Cerebellar cortex (tissue), 1 donor: ENCODE measurements around the gene SPON1.

Source experiments
- DNase-seq: peaks from one replicate; pipeline ENCODE4 v3.0.0-alpha.2; 2015; ENCODE audit warnings: low spot score

Gene SPON1

GRCh38 chr11:14190992-14191778 is 228.7 kb downstream of the SPON1 start:
- DNase-seq = no peak

GRCh38 chr11:14193644-14194043 is 231.1 kb downstream of the SPON1 start:
- no peak for DNase-seq

- peak; percentile 24 for DNase-seq
Observed at GRCh38 chr11:14202251-14203196, 240.0 kb downstream of the SPON1 start.

GRCh38 chr11:14203321-14203720 is 240.8 kb downstream of the SPON1 start:
- peak; percentile 74 for DNase-seq

- DNase-seq = peak; percentile 13
Observed at GRCh38 chr11:14212986-14213385, 250.5 kb downstream of the SPON1 start.

- no peak for DNase-seq
Observed at GRCh38 chr11:14218728-14219127, 256.2 kb downstream of the SPON1 start.

GRCh38 chr11:14223636-14224288 is 261.2 kb downstream of the SPON1 start:
- no peak for DNase-seq

GRCh38 chr11:14224395-14224794 is 261.9 kb downstream of the SPON1 start:
- no peak for DNase-seq

GRCh38 chr11:14225666-14226065 is 263.1 kb downstream of the SPON1 start:
- DNase-seq = no peak

- DNase-seq = no peak
Observed at GRCh38 chr11:14228356-14228755, 265.8 kb downstream of the SPON1 start.

- no peak for DNase-seq
Observed at GRCh38 chr11:14229472-14229871, 266.9 kb downstream of the SPON1 start.

- DNase-seq = no peak
Observed at GRCh38 chr11:14230407-14230806, 267.9 kb downstream of the SPON1 start.

GRCh38 chr11:14232652-14233051 is 270.1 kb downstream of the SPON1 start:
- no peak for DNase-seq

- DNase-seq = no peak
Observed at GRCh38 chr11:14234446-14234845, 271.9 kb downstream of the SPON1 start.

- DNase-seq = no peak
Observed at GRCh38 chr11:14235701-14236100, 273.2 kb downstream of the SPON1 start.

GRCh38 chr11:14237444-14237961 is 275.0 kb downstream of the SPON1 start:
- no peak for DNase-seq

GRCh38 chr11:14240221-14240620 is 277.7 kb downstream of the SPON1 start:
- DNase-seq = no peak

GRCh38 chr11:14240951-14241350 is 278.4 kb downstream of the SPON1 start:
- no peak for DNase-seq

- peak; percentile 46 for DNase-seq
Observed at GRCh38 chr11:14242187-14242586, 279.7 kb downstream of the SPON1 start.

- no peak for DNase-seq
Observed at GRCh38 chr11:14242733-14243132, 280.2 kb downstream of the SPON1 start.

GRCh38 chr11:14244926-14245325 is 282.4 kb downstream of the SPON1 start:
- DNase-seq = no peak

GRCh38 chr11:14245444-14245843 is 282.9 kb downstream of the SPON1 start:
- no peak for DNase-seq
